SK-N-SH (cell line): Measurements from ENCODE around the gene ITIH5. TPM values are rescaled to one million over a fixed set of nuclear protein-coding genes. Genes with fewer than 3 reads are reported as not detected.

Experiments used
- CTCF ChIA-PET: fragments of 300-600, 350-600 bp; formaldehyde crosslinking; extraction: SDS; loops from one replicate; lab custom pipeline; 2021; lab: Yijun Ruan, JAX
- POLR2A ChIA-PET: fragments of 350-600 bp; sonication (Branson Sonifier 250); formaldehyde crosslinking; extraction: SDS; loops from one replicate; lab custom pipeline; 2020; ENCODE audit warnings: antibody characterized with exemption, inconsistent platforms; lab: Yijun Ruan, JAX
- DNase-seq: peaks from one replicate; pipeline ENCODE4 v3.0.0; 2012
- H2AFZ ChIP-seq: fragments of 200-600 bp; sonication (generic); 2 replicates; pipeline ENCODE4 v1.8.1; 2016; ENCODE audit warnings: antibody characterized with exemption, mild to moderate bottlenecking, low read depth
- H3F3A ChIP-seq: fragments of 200-600 bp; sonication (generic); replicated peaks from 2 replicates; pipeline ENCODE3; 2016; ENCODE audit warnings: antibody characterized with exemption, mild to moderate bottlenecking; ENCODE audit not compliant: insufficient read depth
- H3K27ac ChIP-seq, 2 experiments: fragments of 200-500 bp in 1 of 2; fragments of 200-600 bp in 1 of 2; sonication (Bioruptor generic) in 1 of 2; sonication (generic), shearing (Covaris generic) in 1 of 2; 2 replicates each; pipeline versions ENCODE4 v1.5.1 to v1.6.1; 2014 to 2016; ENCODE audit warnings: low read depth in 2 of 2, inconsistent platforms in 1 of 2, low read length in 1 of 2, mild to moderate bottlenecking in 1 of 2, mixed read lengths in 1 of 2
- H3K27me3 ChIP-seq: fragments of 200-600 bp; sonication (generic), shearing (Covaris generic); 2 replicates; pipeline ENCODE4 v1.6.1; 2016; ENCODE audit warnings: mixed run types; ENCODE audit not compliant: insufficient read depth
- H3K36me3 ChIP-seq, 2 experiments: fragments of 200-500 bp in 1 of 2; fragments of 200-600 bp in 1 of 2; sonication (Bioruptor generic) in 1 of 2; sonication (generic) in 1 of 2; replicated peaks in 1 of 2; 2 replicates each; pipeline versions ENCODE3 to v1.5.1; 2014 to 2016; ENCODE audit warnings: low read length in 1 of 2, mild to moderate bottlenecking in 1 of 2; ENCODE audit not compliant: insufficient read depth in 2 of 2, control insufficient read depth in 1 of 2
- H3K4me1 ChIP-seq, 2 experiments: fragments of 200-500 bp in 1 of 2; fragments of 200-600 bp in 1 of 2; sonication (Bioruptor generic) in 1 of 2; sonication (generic), shearing (Covaris generic) in 1 of 2; 2 replicates each; pipeline versions ENCODE4 v1.5.1 to v1.6.1; 2014 to 2016; ENCODE audit warnings: low read depth in 1 of 2, low read length in 1 of 2, mixed run types in 1 of 2; ENCODE audit not compliant: insufficient read depth in 2 of 2, control insufficient read depth in 1 of 2
- H3K4me2 ChIP-seq: fragments of 200-600 bp; sonication (generic), shearing (Covaris generic); 2 replicates; pipeline ENCODE4 v1.6.1; 2017; ENCODE audit warnings: mixed run types
- H3K4me3 ChIP-seq, 2 experiments: fragments of 200-500 bp in 1 of 2; fragments of 200-600 bp in 1 of 2; sonication (Bioruptor generic) in 1 of 2; sonication (generic), shearing (Covaris generic) in 1 of 2; 2 replicates each; pipeline versions ENCODE4 v1.5.1 to v1.8.1; 2014 to 2016; ENCODE audit warnings: low read depth in 2 of 2, inconsistent platforms in 1 of 2, low read length in 1 of 2, mild to moderate bottlenecking in 1 of 2, mixed read lengths in 1 of 2, moderate library complexity in 1 of 2
- H3K79me2 ChIP-seq: fragments of 200-600 bp; sonication (generic); 2 replicates; pipeline ENCODE4 v1.8.1; 2017; ENCODE audit warnings: mild to moderate bottlenecking; ENCODE audit not compliant: insufficient read depth
- H3K9ac ChIP-seq: fragments of 200-600 bp; sonication (generic); 2 replicates; pipeline ENCODE4 v1.6.1; 2017; ENCODE audit warnings: mixed run types
- H3K9me2 ChIP-seq: fragments of 200-600 bp; sonication (generic); 2 replicates; pipeline ENCODE4 v1.6.1; 2017; ENCODE audit warnings: mixed run types
- H3K9me3 ChIP-seq: fragments of 200-600 bp; sonication (generic); 2 replicates; pipeline ENCODE4 v1.6.1; 2017; ENCODE audit warnings: mixed run types, mild to moderate bottlenecking, moderate library complexity
- H4K20me1 ChIP-seq: fragments of 200-600 bp; sonication (generic); 2 replicates; pipeline ENCODE4 v1.6.1; 2017; ENCODE audit warnings: mild to moderate bottlenecking, mixed run types; ENCODE audit not compliant: insufficient read depth
- CTCF ChIP-seq: fragments of 200-600 bp; sonication (generic); IDR thresholded peaks from 2 replicates; pipeline ENCODE4 v1.6.1; 2017; ENCODE audit warnings: antibody characterized with exemption, mild to moderate bottlenecking, moderate library complexity
- EP300 ChIP-seq, 2 experiments: IDR thresholded peaks; 2 replicates each; pipeline versions ENCODE4 v1.4.0 to v1.6.1; 2012; ENCODE audit warnings: borderline replicate concordance in 1 of 2, low read depth in 1 of 2, low read length in 1 of 2
- FOSL2 ChIP-seq: IDR thresholded peaks from 2 replicates; pipeline ENCODE4 v1.4.0; 2012; ENCODE audit warnings: low read depth, mild to moderate bottlenecking, moderate library complexity, borderline replicate concordance
- GABPA ChIP-seq: IDR thresholded peaks from 2 replicates; pipeline ENCODE4 v1.4.0; 2012; ENCODE audit warnings: low read depth, mild to moderate bottlenecking
- GATA2 ChIP-seq: sonication (generic); formaldehyde crosslinking; IDR thresholded peaks from 2 replicates; pipeline ENCODE4 v1.5.0; 2020; ENCODE audit warnings: mild to moderate bottlenecking, missing genetic modification reagents
- IRF3 ChIP-seq: fragments of 150-350 bp; IDR thresholded peaks from 2 replicates; pipeline ENCODE4 v1.6.1; 2016; ENCODE audit warnings: mild to moderate bottlenecking, low read depth, low read length
- RAD21 ChIP-seq: IDR thresholded peaks from 2 replicates; pipeline ENCODE4 v1.6.1; 2012; ENCODE audit warnings: mild to moderate bottlenecking, low read length
- RCOR1 ChIP-seq: fragments of 150-350 bp; IDR thresholded peaks from 2 replicates; pipeline ENCODE4 v1.6.1; 2017; ENCODE audit warnings: antibody characterized with exemption, low read length
- REST ChIP-seq: IDR thresholded peaks from 2 replicates; pipeline ENCODE4 v1.6.1; 2012; ENCODE audit warnings: mild to moderate bottlenecking, low read depth, low read length, moderate library complexity
- RXRA ChIP-seq: IDR thresholded peaks from 2 replicates; pipeline ENCODE4 v1.4.0; 2012; ENCODE audit warnings: low read depth, mild to moderate bottlenecking, borderline replicate concordance
- SMC3 ChIP-seq: IDR thresholded peaks from 2 replicates; pipeline ENCODE4 v1.6.1; 2012; ENCODE audit warnings: low read depth, low read length, improper control_type of control experiment
- TAF1 ChIP-seq: IDR thresholded peaks from 2 replicates; pipeline ENCODE4 v1.6.1; 2012; ENCODE audit warnings: low read depth, mild to moderate bottlenecking, low read length, moderate library complexity, borderline replicate concordance
- TEAD4 ChIP-seq: IDR thresholded peaks from 2 replicates; pipeline ENCODE4 v1.4.0; 2012; ENCODE audit warnings: mild to moderate bottlenecking, borderline replicate concordance; ENCODE audit not compliant: insufficient read depth
- USF2 ChIP-seq: fragments of 150-350 bp; IDR thresholded peaks from 2 replicates; pipeline ENCODE4 v1.6.1; 2017; ENCODE audit warnings: antibody characterized with exemption, low read length, low read depth, borderline replicate concordance
- YY1 ChIP-seq: IDR thresholded peaks from 2 replicates; pipeline ENCODE4 v1.4.0; 2012; ENCODE audit warnings: low read depth, mild to moderate bottlenecking
- WGBS: methylation state at CpG from one replicate; pipeline ENCODE4 v1.1.6; 2017; ENCODE audit warnings: low lambda C conversion rate; 5-methylcytosine and 5-hydroxymethylcytosine counted together
- polyA plus RNA-seq, 3 experiments: library from polyadenylated mRNA; depleted of rRNA; stranded (reverse); fragments of >200 nt; gene quantifications; 2 replicates each; pipeline ENCODE4 v1.2.3, GENCODE V29; 2012

The ITIH5 gene
- polyA plus RNA-seq, 1 of the 3 experiments (the other 2 are of a cell fraction), result 0.07 TPM

GRCh38 chr10:7565871-7566270 lies 100.9 kb downstream of the ITIH5 start:
- WGBS, result 76% methylated on average over 12 of the region's 12 CpGs
- no peak overlapping the region for H3K9ac ChIP-seq
- H3K27me3 ChIP-seq, result no peaks in the 10 kb centered on the region
- CTCF ChIA-PET, result no interaction called here
- H3K36me3 ChIP-seq, result no peaks in the 10 kb centered on the region
- H3K4me2 ChIP-seq, result no peak overlapping the region
- H3K4me3 ChIP-seq, result no peak overlapping the region
- H3K9me2 ChIP-seq, result no peaks in the 10 kb centered on the region
- no peaks in the 10 kb centered on the region for H3F3A ChIP-seq
- H4K20me1 ChIP-seq, result no peaks in the 10 kb centered on the region
- H3K9me3 ChIP-seq, result no peaks in the 10 kb centered on the region
- no peak overlapping the region for H2AFZ ChIP-seq
- no peak for TF ChIP-seq REST
- TF ChIP-seq SMC3, result no peak
- H3K79me2 ChIP-seq, result no peaks in the 10 kb centered on the region
- H3K4me1 ChIP-seq, result no peaks in the 10 kb centered on the region; a peak in 1 of 4 replicates
- POLR2A ChIA-PET, result no interaction called here
- DNase-seq, result no peak
- H3K27ac ChIP-seq, result no peak overlapping the region

- H4K20me1 ChIP-seq, result no peaks in the 10 kb centered on the region
- no peak overlapping the region for H3K27ac ChIP-seq
- H3K36me3 ChIP-seq, result no peaks in the 10 kb centered on the region
- no peaks in the 10 kb centered on the region for H3K9me3 ChIP-seq
- no peaks in the 10 kb centered on the region; a peak in 1 of 4 replicates for H3K4me1 ChIP-seq
- no peak for DNase-seq
- ChIA-PET CTCF (interaction anchor here (1.9 to 3.9 kb wide), 2 partner anchors 38 to 124 kb away, joined by 6 to 18 read pairs; no protein-coding TSS in a partner anchor), POLR2A (no interaction called here)
- no peaks in the 10 kb centered on the region for H3K9me2 ChIP-seq
- WGBS, result 33% methylated on average over 5 of the region's 14 CpGs
- H3K4me3 ChIP-seq, result no peak overlapping the region
- no peak overlapping the region for H3K9ac ChIP-seq
- H3K79me2 ChIP-seq, result no peaks in the 10 kb centered on the region
- H3F3A ChIP-seq, result no peaks in the 10 kb centered on the region
- no peak for TF ChIP-seq CTCF
- TF ChIP-seq USF2, result no peak
- no peak for TF ChIP-seq RAD21
- TF ChIP-seq RXRA, result no peak
- no peak for TF ChIP-seq EP300 (IDR thresholded peaks at IDR 0.05; ENCODE audit: borderline replicate concordance in 1 of 2, low read depth in 1 of 2, low read length in 1 of 2)
- no peak for TF ChIP-seq GATA2
- TF ChIP-seq TEAD4, result no peak
- no peak for TF ChIP-seq IRF3
- TF ChIP-seq REST, result no peak
- TF ChIP-seq FOSL2, result no peak
- no peak for TF ChIP-seq YY1
- no peak for TF ChIP-seq RCOR1
- no peak for TF ChIP-seq TAF1
- TF ChIP-seq GABPA, result no peak
- H3K27me3 ChIP-seq, result no peaks in the 10 kb centered on the region
- no peak overlapping the region for H2AFZ ChIP-seq
- no peak overlapping the region for H3K4me2 ChIP-seq
Measured at GRCh38 chr10:7563770-7564169, 103.0 kb downstream of the ITIH5 start.
